HG03045 (cell line): ENCODE measurements around the gene FAM180B.
"Not testable (repeated sequence)": the region's sequence is repeated elsewhere in the genome, so short reads cannot be mapped to it uniquely, and the experiment has no call there.

Experiments used
- ATAC-seq: cut with Tn5 transposase; IDR thresholded peaks from one replicate; pipeline ENCODE4 v1.9.1; 2021; ENCODE audit warnings: mild to moderate bottlenecking, moderate library complexity; ENCODE audit not compliant: unreplicated experiment

The FAM180B gene

DNA sequence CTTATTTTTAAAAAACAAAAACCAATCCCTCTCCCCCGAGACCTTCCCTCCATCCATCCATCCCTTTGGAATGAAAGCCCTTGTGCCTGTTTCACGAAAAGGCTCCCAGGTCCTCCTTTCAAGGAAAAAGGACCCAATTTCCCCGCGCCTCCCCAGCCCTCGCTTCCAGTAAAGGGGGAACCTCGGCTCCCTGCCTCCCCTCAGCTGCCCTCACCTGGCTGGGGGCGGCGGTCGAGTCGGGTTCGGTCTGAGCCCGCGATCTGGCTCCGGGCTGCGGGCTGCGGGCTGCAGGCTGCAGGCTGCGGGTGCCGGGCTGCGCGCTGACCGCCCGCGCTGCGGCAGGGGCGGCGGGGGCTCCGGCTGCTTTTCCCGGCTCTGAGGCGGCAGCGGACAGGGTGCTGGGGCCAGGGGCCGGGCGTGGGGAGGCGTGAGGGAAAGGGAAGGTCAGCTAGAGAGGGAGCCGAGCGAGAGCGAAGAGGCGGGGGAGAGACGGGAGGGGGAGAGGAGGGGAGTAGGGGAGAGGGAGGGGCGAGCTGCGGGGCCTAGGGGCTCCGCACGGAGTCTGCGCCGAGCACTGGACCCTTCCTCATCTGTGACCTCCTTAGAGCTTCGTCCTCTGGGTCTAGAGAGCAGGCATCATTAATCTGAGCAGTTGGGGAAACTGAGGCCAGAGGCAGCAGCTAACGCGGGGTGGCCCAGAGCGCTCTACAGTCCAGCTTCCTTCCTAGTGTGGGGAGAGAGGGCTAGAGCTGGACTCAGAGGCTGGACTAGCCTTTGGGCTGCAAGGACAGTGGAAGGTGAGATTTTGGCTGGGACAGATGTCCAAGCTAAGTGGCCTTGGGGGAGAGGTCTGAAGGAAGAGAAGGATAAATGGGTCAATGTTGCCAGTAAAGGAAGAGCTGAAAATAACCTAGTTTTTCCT lies 7.7 kb downstream of the FAM180B start, which contains the start of gene C1QTNF4:
TSS of gene C1QTNF4 (minus strand) at position 478 of the 922 bp plus-strand sequence. CDS start 3,601 bp downstream, outside the sequence.
- ATAC-seq: no peak

DNA sequence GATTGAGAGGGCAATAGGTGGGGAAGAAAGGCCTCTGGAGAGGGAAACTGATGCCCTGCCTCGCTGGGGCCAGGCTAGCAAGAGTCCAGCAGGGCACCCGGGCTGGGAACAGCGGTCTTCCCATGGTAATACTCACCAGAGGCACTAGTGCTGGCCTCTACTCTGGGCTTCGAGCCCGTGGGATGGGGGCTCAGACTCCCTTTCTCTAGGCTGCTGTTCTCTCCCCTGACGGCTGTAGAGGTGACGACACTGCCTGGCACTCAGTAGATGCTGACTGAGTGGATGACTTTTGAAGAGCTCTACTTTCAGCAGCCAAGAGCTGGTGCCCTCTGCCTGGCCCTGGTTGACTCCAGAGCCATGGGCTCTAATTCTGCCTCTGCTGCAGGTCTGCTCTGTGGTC lies 8.6 kb downstream of the FAM180B start:
- no peak for ATAC-seq

DNA sequence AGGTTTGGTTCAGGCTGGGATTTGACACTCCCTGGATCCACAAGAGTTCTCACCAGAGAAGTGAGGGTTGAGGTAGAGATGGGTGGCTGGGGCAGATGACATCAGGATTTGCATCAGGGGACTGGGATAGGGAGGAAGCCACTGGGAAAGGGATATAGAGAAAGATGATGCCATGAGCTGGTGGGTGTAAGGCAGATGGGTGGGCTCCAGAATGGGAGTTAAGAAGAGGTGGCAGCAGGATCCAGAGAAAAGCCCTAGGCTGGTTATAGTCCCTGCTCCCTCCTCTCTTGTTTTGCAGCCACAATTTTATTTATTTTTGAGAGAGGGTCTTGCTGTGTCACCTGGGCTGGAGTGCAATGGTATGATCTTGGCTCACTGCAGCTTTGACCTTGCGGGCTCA lies 9.5 kb downstream of the FAM180B start:
- no peak for ATAC-seq

GRCh38 chr11:47599902-47600301 lies 13.4 kb downstream of the FAM180B start:
- ATAC-seq: no peak

DNA sequence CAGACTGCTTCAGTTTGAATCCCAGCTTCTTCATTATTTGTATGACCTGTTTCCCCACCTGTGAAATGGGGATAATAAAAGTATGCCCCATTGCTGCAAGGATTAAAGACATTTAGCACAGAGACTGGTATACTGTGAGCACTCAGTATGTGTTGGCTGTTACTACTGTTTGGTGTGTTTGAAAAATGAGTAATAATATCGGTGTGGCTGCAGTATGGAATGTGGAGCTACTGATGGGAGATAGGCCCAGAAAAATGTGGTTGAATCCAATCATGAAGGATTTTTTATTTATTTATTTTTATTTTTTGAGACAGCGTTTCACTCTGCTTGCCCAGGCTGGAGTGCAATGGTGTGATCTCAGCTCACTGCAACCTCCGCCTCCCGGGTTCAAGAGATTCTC lies 16.8 kb downstream of the FAM180B start:
- no peak for ATAC-seq

DNA sequence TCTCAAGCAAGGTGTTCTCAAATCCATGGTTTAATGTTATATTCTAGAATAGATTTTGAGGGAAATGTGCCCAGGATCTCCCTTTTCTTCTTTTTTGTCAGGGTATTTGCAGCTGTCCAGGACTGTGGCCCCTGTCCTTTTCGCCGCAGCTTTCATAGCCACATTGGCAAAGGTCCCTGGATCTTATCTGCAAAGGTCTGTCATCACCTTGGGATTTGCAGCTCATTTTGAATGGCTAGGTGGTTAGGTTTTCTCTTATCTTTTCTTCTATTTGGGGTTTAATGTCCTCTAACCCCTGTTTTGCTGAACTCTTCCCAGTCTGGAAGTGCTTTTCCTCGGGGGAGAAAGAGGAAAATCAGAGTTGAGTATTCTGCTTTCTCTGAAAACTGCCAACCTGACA lies 19.4 kb downstream of the FAM180B start:
- no peak for ATAC-seq

GRCh38 chr11:47606731-47607130 lies 20.3 kb downstream of the FAM180B start:
- no peak for ATAC-seq

DNA sequence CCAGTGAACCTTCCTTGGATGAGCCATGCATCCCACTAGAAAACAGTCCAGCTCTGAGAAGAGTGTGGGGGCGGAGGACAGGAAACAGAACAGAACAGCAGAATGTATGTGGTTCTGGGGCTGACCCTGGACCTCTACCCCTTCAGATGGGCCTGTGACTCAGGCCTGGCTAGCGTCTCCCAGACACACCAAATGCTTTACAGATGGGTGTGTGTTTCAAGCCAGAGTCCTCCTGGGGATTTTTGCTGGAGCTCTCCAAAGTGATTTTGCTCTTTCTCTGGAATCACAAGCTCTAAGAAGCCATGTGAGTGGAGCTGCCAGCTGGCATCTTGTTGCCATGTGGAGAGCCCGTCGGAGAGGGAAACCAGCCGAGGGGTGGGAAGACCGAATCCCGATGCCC lies 20.9 kb downstream of the FAM180B start:
- ATAC-seq: no peak

- ATAC-seq: no peak
Observed at GRCh38 chr11:47609675-47610074, 23.2 kb downstream of the FAM180B start.

- peak; percentile 68 for ATAC-seq
Observed at GRCh38 chr11:47611348-47611794, 24.9 kb downstream of the FAM180B start.

- ATAC-seq: no peak
Observed at GRCh38 chr11:47615249-47615648, 28.8 kb downstream of the FAM180B start.

DNA sequence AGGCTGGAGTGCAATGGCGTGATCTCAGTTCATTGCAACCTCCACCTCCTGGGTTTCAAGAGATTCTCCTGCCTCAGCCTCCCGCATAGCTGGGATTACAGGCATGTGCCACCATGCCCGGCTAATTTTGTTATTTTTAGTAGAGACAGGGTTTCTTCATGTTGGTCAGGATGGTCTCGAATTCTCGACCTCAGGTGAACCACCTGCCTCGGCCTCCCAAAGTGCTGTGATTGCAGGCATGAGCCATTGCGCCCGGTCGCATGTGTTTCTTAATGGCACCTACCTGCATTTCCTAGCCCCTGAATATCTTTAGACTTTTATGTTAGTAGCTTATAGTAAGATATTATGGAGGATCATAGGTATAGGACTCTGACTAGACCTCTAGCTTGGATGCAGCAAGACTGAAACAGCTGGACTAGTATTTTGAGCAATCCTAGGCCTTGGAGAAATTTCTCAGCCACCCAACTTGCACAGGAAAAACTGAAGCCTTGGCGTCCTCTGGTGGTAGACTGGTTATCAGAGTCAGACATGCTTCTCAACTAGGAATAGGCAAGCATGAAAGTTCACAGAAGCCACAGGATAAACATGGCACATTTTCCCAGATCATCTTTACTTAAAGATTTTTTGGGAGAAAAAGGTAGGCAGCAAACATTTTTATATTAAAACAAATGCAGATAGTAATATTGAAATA lies 30.4 kb downstream of the FAM180B start:
- ATAC-seq: no peak

DNA sequence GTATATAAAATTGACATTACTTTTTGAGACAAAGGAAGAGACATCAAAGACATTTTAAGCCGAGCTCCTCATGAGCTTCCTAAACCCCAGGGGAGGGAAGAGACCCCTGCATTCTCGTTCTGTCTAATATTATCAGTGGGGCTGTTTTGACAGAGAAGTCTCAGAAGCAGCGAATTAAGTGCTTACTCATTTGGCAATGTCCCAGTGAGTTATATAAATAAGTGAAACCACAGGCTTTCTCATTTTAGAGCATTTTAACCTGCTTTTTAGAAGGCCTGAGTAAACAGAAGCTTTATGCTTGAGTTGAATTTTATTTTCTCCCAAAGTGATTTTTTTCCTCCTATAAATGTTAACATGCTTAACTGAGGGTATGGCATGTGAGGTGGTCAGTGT lies 30.9 kb downstream of the FAM180B start:
- ATAC-seq: no peak

- no peak for ATAC-seq
Observed at GRCh38 chr11:47620836-47621378, 34.4 kb downstream of the FAM180B start.

DNA sequence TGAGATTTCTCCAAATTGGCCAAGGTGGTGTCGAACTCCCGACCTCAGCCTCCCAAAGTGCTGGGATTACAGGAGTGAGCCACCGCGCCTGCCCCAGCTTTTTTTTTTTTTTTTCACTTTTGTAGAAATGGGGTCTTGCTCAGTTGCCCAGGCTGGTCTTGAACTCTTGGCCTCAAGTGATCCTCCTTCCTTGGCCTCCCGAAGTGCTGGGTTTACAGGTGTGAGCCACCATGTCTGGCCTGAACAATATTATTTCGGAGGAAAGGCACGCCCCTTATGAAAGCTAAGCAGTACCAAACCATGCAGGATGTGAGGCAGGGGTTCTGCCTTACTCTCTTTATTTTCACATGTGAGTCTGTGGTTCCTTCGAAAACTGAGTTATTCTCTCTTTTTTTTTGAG lies 39.8 kb downstream of the FAM180B start:
- ATAC-seq: no peak

DNA sequence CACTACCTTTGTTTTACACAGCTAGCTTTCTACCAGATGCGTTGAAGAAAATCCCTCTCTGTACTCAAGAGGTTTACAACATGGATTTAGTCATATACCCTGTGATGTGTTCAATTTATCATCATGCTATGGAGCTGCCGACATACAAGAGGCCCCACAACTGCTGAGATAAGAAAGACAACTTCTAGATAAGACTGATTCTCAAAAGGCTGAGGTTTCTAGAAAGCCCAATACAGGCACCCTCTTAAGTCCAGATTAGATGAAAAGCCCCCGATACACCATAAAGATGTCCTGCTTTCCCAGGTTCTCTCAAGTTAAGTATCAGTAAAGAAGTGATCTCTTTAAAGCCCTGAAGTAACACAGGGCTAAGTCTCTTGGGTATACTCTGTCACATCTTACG lies 41.5 kb downstream of the FAM180B start:
- ATAC-seq: no peak

DNA sequence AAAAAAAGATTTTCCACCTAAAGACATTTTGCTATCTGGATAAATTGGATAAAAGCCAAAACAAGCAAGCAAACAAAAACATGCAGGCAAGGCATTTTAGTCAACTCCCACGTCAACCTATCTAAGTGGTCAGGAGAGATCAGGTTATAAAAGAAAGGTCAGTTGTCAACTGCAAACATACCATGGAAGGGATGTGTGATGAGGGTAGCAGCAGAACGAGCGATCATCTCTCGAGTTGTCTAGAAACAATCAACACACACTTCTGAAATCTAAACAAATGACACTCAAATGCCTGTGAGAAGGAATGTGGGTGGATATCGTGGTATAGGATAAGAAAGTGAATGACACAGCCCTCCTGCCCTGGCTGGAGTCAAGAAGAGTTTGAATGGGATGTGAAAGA lies 45.0 kb downstream of the FAM180B start:
- no peak for ATAC-seq

DNA sequence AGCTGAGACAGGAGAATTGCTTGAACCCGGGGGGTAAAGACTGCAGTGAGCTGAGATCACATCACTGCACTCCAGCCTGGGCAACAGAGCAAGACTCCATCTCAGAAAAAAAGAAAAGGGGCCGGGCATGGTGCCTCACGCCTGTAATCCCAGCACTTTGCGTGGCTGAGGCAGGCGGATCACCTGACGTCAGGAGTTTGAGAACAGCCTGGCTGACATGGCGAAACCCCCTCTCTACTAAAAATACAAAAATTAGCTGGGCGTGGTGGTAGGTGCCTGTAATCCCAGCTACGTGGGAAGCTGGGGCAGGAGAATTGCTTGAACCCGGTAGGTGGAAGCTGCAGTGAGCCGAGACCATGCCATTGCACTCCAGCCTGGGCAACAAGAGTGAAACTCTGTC lies 49.9 kb downstream of the FAM180B start:
- ATAC-seq: not testable (repeated sequence)
